Activated CD4-positive, alpha-beta T cell treated with anti-CD3 and anti-CD28 coated beads, Interleukin-2, amount 50 U/mL, for 48 hours (primary cell): ENCODE results near the gene DOK1.

Source experiments
- DNase-seq, 2 experiments: peaks; one replicate each; pipeline ENCODE4 v3.0.0-alpha.2; 2020

The DOK1 gene

DNA sequence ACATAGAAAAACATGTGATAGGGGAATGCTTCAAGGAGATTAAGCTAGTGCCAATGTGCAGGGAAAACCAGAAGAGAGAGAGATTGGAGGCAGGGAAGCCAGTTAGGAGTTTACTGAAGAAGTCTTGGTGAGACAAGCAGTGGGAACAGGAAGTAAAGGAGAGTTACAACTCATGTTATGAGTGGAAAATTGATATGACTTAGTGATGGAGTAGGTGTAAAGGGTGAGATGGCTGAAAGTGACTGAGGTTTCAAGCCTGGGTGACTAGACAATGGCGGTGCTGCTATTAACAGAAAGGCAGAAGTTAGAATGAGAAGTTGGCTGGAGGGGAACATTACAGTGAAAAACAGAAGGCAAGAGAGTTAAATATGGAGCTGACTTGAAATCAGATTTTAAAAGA, 16.5 kb downstream of the DOK1 start:
- no peak for DNase-seq

DNA sequence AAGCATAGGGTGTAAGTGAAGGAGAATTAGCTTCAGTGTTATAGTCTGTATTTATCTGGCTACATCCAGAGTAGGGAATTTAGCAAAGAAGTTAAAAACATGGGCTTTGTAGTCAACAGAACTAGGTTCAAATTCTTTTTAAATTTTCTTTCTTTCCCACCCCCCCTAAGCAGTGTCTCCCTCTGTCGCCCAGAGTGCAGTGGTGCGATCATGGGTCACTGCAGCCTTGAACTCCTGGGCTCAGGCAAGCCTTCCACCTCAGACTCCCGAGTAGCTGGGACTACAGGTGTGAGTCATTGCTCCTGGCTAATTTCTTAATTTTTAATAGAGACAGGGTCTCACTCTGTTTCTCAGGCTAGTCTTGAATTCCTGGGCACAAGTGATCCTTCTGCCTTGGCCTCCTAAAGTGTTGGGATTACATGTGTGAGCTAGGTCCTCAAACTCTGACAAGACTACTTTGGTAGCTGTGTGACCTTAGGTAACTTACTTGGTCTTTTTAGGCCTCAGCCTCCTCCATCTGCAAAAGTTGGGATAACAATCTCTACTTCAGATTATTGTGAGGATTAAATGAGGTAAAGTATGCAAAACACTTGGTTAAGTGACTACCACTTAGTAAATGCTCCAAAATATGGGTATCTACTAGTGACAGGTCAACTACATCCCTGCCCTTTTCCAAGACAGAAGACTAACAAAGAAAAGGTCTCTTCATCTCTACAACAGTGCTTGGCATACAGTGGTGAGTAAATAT, 17.8 kb downstream of the DOK1 start:
- DNase-seq: no peak

DNA sequence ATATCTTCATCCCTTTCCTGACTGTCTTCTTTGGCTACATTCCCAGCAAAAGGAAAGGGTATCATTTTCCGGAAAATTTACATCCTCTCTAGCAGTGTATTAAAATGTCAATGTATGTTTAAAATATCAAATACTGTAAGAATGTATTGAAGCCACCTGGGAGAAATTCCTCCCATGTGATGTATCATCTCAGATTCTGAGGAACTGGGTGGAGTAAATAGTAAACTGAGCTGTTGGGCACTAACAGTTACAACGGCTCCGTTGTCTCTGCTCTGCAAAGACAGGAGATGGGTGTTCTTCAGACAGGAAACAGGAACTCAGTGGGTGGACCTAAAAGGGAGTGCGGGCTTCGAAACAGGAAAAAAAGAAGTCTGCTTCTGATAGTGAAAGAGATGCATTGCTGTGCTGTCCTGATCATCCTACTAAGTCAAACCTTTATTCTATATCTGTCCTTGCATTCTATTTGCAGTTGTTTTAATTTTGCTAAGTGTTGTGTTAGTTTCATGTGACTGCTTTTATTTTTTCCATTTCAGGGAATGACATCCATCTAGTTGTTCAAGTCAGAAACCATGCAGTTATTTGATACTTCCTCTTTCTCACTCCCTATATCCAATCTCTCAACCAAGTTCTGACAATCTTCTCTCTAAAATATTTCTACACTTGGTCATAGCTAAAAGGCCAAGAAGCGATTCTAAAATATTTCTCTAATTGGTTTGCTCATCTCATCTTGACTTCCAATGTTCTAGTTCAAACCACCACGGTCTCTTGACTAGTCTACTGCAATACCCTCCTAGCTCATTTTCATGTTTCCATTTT, 19.4 kb downstream of the DOK1 start:
- no peak for DNase-seq

DNA sequence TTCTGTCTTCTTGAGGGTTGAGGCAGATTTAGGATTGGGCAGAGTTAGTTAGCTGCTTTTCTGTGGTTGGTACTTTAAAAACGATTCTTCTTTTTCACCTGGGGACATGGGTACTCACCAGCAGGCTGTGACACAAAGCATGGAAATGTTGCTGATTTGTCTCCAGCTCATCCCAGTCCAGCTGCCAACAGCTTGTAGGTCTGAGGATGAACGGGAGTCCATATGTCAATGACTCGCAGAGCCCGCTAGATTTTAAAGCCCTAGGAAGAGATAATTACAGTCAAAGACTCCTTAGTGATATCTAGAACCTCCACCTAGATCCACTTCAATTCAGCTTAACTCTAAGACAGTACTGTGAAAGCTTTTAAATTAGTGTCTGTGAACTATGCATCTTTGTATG, 20.8 kb downstream of the DOK1 start:
- DNase-seq: no peak

DNA sequence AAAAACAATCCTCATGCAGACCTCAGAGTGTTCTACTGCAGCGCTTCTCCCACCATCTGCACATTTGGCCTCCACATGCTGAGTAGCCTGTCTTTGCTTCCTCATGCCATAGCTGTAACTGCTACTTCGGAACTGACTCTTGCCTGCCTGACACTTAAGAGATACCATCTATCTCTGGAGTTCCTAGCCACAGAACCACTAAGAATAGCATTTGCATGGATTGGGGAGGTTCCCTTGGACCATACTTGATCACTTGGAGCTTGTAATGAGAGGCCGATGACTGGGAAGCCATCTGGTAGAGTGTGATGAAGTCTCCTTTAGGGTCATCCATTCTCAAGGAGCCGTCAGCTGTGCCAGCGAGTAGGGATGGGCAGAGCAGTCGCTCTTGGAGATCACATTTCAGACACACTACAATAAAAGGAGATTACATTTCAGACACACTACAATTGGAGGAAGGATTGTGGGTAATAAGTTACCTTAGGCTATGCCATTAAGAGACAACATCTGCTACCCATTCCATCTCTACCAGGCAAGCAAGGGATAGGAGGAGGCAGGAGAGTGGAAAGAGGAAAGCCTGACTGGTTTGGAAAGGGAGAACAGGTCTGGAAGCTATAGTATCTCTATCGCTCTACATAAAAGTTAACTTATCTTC, 21.8 kb downstream of the DOK1 start:
- DNase-seq: no peak

DNA sequence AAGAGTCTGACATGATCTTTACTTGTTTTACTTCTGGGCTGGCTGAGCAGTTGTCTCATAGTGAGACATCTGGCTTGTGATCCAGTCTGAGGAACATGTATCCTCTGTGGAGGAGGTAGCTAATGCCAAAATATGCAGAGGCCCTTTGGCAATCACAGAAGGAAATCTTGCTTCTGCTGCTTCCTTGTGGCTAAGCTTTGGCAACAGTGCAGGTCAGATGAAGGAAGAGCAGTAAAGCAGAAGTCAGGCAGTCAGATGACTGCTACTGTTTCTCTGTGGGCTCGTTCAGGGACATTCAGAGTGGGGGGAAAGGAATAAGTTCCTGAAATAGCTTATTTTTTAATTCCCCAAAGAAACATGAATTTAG, 22.3 kb downstream of the DOK1 start:
- DNase-seq: no peak

DNA sequence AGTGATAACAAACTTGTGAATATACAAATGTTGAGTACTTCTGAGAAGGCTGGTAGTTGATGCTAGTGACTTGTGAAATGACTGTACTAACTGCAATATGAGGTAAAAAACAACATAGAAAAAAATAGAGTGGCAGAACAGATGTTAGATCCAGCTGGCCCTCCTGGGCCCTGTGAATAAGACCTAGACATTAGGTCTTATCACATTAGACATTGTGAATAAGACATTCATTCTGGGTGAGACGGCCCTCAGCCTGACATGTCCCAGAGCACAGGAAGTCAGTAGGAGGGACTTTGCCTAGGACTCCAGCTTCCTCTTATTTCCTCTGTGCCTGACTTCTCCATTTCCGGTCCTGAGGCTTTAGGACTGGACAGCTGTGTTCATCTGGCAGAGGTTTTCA, 22.9 kb downstream of the DOK1 start:
- DNase-seq: no peak

DNA sequence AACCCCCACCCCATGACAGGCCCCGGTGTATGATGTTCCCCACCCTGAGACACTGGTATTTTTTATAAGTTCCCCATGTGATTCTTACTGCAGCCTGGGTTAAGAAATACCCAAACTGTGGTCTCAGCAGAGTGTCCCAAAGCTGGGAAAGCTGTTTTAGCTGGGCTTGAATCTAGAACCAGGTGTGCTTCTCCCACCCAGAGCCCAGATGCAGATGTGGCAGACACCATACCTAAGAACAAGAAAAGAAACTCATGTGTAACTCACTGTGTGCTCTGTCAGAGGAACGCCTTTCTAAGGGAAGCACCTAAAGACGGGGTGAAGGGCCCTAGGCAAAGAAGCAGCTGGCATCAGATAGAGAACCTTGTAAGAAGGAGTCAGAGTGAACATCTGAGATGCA, 23.9 kb downstream of the DOK1 start:
- no peak for DNase-seq

DNA sequence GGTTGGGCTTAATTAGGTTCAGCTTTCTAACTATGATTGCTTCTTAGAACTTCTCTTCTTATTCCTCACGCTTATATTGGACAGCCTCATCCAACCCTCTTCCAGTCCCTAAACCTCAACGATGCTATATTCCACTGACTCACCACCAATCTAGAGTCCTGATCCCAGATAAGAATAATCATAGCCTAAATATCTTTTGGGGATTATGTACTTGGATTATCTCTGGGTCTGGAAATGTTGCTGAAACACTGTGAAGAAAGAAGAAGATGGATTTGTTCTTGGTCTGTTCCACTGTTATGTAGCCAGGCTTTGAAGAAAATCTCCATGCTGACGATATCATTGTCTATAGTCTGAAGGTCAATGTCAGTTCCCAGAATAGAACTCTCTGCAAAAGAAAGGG, 26.9 kb downstream of the DOK1 start:
- no peak for DNase-seq

DNA sequence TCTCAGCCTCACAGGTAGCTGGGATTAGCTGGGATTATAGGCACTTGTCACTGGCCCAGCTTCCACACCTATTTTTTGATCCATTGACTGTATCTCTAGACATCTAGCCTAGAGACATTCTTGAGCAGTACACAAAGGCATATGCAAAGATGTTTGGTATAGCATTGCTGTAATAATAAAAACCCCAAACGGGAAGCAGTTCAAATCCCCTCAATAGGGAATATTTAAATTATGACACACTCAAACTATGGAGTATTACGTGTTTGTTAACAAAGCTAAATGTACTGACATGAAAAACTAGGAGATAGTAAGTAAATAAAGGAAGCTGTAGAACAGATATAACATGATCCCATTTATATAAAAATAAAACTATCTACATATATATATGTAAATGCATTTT, 27.7 kb downstream of the DOK1 start:
- DNase-seq: no peak

DNA sequence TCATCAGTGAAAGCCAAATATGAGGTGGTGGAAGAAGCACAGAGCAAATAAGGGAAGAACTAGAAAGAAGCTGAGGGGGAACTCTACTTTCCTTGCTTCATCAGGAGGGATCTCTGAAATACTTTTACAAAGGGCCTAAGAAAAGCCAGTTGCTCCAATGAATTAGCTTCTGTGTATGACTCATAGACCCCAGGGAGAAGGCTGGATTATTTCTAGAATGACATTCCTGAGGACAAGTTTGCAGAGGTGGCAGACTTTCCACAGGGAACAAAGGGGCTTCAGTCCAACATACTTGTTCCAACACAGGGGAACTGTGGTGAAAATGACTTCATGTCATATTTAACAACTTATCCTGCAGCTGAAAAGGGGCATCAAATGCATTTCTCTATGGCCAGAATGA, 29.0 kb downstream of the DOK1 start:
- no peak for DNase-seq

DNA sequence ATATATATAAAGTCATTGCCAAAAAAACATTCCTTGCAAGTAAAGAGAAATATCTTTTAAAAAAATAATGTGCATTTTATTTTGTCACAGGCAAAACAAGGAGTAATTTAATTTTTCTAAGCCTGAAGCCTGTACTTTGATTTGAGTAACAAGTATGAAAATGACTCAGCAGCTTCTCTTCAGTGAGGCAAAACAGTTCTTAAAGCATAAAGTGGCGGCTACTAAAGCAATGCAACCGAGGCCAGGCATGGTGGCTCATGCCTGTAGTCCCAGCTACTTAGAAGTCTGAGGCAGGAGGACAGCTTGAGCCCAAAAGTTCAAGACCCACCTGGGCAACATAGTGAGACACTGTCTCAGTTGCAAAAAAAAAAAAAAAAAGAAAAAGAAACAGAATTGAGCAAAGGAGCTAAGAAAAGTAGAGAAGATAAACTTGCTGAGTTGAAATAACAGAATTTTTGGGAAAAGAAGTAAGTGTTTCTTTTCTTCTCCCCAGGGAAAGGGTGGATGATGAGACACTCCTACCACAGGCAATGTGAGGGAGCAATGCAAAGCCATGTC, 29.6 kb downstream of the DOK1 start:
- DNase-seq: peak in 1 of 2 experiments; percentile 28

DNA sequence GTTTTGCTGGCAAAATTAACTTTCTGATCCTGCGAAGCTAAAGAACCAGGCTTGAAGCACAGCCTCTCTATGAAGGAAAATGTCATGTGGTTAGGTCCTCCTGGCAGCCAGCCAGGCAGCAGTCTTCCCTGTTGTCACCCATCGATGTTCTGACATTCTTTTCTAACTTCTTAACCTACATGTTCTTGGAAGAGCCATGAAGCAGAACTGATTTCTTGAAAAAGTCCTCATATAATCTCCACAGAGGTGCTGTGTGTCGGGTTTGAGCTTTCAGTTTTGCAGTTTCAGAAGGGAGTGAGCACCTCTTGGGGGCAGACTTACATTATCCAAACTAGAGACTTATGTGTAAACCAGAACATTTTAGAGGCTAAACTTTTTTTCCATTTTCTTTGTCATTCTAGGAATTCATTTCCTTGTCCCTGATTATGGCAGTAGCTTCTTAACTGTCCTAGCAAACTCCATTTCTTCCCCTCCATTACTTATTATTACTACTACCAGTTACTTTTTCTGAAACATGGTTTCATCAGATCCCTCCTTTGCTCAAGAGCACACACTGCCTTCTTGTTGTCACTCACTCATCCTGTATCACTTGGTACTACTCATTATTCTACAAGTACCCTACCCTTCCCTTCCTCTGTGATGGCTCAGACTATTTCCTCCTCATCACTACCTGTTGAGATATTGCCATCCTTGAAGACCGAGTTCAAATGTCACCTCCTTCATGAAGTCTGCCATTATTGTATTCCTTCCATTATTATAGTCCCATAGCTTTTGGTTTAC, 31.1 kb downstream of the DOK1 start:
- DNase-seq: peak; percentile 27 to 50

DNA sequence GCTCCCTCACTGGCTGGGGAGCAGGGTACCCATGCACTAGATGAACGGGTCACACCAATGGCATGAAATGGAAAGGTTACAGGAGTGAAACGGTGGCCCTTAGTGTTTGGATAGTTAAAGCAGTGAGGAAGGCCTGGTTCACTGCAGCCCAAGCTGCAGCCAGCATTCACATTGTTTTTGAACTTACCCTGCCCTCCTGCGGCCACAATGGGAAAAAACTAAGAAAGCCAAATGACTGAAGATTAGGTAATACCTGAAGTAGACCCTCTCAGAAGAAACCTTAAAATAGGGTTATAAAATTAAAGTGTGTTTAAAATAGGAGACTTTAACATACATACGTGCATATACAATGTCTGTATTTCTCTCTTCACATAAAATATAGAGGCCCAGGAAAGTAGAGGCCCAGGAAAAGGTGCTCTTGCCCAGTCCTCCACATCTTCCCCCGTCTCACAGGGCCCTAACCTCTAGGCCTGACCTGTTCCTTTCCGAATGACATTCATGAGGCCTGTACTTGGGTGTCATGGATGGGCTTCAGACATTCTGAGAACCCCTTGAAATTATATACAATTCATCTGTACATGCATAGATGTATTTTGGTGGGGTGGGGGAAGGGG, 33.3 kb downstream of the DOK1 start:
- peak; percentile 57 to 64 for DNase-seq

DNA sequence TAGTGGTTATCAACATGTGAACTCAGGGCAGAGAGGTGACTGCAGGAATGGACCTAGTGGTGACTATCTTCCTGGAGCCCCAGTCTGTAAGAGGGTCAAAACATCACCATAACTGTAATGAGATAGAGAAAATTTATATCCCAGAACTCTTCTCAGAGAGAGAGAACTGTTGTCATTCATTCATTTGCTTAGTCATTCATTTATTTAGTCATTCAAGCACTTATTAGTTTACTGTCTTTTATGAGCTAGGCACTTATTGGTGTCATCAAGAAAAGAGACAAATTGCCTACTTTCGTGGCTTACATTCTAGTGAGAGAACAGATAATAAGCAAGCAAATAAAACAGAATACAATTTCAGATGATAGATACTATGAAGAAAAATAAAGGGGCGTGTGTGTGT, 34.1 kb downstream of the DOK1 start:
- DNase-seq: no peak

DNA sequence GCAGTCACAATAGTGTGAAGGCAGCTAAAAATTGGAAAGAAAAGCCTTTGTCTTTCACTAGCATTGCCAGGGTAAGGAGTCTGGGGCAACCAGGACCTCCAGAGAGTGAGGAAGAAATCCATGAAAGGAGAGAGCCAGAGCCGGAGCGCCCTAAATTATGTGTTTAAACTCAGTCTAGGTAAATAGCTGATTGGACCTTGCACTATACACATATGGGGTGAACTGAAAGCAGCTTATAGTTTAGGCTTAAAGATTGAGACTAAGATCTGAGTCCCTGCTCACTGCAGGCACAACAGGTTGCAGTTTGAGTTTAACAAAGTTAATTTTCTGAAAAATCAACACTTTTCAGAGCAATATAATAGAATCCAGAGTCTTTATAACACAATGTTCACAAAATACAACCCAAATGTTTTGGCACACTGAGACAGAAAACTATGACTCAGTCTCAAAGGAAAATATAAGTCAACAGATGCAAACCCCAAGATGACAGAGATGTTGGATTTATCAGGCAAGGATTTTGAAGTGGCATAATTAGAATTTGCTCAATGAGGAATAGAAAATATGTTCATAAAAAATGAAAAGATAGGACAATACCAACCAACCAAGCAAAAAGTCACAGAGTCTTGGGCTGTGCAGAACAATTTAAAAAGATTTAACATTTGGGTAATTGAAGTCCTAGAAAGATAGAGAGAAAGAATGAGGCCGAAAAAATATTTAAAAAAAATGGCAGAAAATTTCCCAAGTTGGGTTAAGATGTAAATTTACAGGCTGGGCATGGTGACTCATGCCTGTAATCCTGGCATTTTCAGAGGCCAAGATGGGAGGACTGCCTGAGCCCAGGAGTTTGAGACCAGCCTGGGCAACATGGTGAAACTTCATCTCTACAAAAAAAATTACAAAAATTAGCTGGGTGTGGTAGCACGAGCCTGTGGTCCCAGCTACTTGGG, 39.6 kb downstream of the DOK1 start:
- no peak for DNase-seq

DNA sequence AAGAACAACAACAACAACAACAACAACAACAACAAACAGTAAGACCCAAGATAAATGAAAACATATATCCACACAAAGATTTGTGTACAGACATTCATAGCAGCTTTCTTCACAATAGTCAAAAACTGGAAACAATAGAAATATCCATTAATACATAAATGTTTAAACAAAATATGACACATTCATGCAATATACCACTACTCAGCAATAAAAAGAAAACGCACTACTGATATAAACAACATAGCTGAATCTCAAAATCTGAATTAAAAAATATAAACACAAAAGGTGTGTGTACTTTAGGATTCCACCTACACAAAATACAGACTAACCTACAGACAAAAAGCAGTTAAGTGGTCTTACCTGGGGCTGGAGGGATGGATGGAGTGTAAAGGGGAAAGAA, 42.1 kb downstream of the DOK1 start:
- no peak for DNase-seq

DNA sequence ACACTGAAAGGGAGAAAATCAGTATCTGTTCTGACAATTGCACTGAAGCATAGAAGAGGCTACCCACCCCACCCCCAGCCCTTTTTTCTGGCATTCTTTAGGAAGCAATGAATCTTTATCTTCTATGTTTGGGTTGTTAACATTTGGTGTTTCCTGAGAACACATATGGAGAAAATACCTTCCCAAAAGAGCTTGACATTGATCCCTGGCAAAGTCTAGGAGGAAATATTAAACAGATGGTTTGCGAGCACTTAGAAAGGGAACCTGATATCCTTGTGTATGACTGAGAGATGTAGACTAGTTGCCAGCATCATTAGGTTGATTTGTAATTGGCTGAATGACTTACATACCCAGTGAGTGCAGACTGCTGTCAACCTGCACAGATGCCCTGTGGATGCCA, 42.9 kb downstream of the DOK1 start:
- DNase-seq: no peak

DNA sequence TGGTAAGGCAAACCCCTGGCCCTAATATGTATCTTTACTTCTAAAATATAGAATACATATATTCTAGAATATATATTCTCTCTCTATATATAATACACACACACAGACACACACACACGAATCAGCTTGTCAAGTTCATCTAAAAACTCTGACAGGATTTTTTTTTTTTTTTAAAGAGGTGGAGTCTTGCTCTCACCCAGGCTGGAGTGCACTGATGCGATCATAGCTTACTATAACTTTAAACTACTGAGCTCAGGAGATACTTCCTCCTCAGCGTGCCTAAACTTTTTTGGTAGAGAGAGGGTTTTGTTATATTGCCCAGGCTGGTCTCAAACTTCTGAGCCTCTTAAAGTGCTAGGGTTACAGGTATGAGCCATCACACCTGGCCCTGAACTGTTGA, 45.2 kb downstream of the DOK1 start:
- no peak for DNase-seq

DNA sequence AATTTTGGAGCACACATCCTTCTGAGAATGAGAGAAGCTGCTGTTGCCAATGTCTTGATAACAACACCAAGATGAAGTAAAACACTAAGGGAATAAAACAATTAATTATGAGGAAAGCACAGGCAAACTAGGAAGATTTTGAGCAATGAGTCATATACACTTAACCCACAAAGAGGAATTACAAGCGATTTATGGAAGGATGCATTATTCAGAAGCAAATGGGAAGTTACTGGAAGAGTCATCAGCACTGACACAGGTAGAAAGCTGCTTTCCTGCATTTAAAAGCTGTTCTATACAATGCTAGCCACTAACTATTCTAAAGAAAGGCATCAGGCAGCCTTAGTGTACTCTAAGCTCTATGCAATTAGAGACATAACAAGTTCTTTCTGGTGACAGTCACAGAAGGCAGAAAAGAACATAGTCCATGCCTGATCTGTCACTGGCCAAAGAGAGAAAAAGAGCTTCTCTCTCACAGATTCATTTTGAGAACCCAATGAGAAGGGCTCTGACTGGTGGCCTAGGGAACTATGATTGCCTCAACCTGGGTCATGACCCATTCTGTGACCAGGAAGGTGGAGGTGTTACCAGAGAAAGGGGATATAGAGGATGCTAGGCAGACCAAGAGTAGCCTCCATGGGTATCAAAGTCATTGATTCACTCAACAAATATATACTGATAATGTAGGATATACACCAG, 48.2 kb downstream of the DOK1 start:
- DNase-seq: no peak
